Neural cell (in vitro differentiated cells): ENCODE measurements around the gene GALNT1.

Experiments used
- CTCF ChIP-seq: fragments of 450-650 bp; IDR thresholded peaks from 2 replicates; pipeline ENCODE4 v1.5.1; 2014; ENCODE audit warnings: antibody characterized with exemption, mild to moderate bottlenecking, moderate library complexity; ENCODE audit not compliant: poor library complexity, severe bottlenecking
- REST ChIP-seq: IDR thresholded peaks from 2 replicates; pipeline ENCODE4 v1.6.1; 2012; ENCODE audit warnings: borderline replicate concordance

- TF ChIP-seq CTCF (no peak), REST (no peak)
Measured at GRCh38 chr18:35553300-35553699, 28.2 kb upstream of the GALNT1 start.
